Pancreas (tissue), 10 donors: ENCODE measurements around the gene ENO3. TPM values are rescaled to one million over a fixed set of nuclear protein-coding genes. Genes with fewer than 3 reads are reported as not detected.

Source experiments
- ATAC-seq, 4 donors: fragments of 200-7000 bp; cut with Tn5 transposase; one replicate each; pipeline versions ENCODE4 v1.8.0 to v1.9.1; 2020; ENCODE audit warnings: mild to moderate bottlenecking in 4 of 4, moderate library complexity in 4 of 4
- DNase-seq, 6 donors: peaks; one replicate each; pipeline ENCODE4 v3.0.0-alpha.2; 2020
- FAIRE-seq: peaks from 2 replicates; lab custom pipeline; 2012; peaks lifted over from hg19 to GRCh38; lab: Jason Lieb, UNC
- H3K27ac ChIP-seq, 4 donors: fragments of 200-600 bp; sonication (generic); 1 replicate in 3 of 4; 2 replicates in 1 of 4; pipeline versions ENCODE4 v1.5.0 to v1.8.0; 2020
- H3K27me3 ChIP-seq, 4 donors: fragments of 200-600 bp; one replicate each; pipeline ENCODE4 v1.8.0; 2021
- H3K36me3 ChIP-seq, 3 donors: fragments of 200-600 bp; sonication (generic) in 1 of 3; one replicate each; pipeline versions ENCODE4 v1.5.0 to v1.8.0; 2020 to 2021
- H3K4me1 ChIP-seq, 3 donors: fragments of 200-600 bp; one replicate each; pipeline ENCODE4 v1.8.0; 2021
- H3K4me3 ChIP-seq, 4 donors: fragments of 200-600 bp; sonication (generic) in 2 of 4; one replicate each; pipeline versions ENCODE4 v1.5.0 to v1.8.0; 2020 to 2021
- H3K9me3 ChIP-seq, 4 donors: fragments of 200-600 bp; one replicate each; pipeline ENCODE4 v1.8.0; 2021
- WGBS, 2 donors: extraction: QIAGEN DNeasy Blood & Tissue Kit; methylation state at CpG; one replicate each; pipeline ENCODE4 v1.1.7; 2013; 5-methylcytosine and 5-hydroxymethylcytosine counted together
- intact Hi-C, 3 donors: fragments of 100-400 bp; cut with DNase I; formaldehyde crosslinking; loops; one replicate each; pipeline versions ENCODE4 v1.11.1 to v1.14.2; 2022
- polyA plus RNA-seq, 2 donors: library from polyadenylated mRNA; stranded (reverse); fragments of 200-250 nt; gene quantifications; one replicate each; pipeline ENCODE4 v1.2.3, GENCODE V29; 2013
- total RNA-seq, 6 donors: library from RNA; stranded (reverse); fragmentation: NEBNext Ultra II Directional in 4 of 6; extraction: Animal tissue kit (Norgen Biotek cat#: 25700) in 4 of 6; gene quantifications; one replicate each; pipeline versions ENCODE4 v1.2.1 to v1.2.4, GENCODE V29; 2021 to 2023
- TF ChIP-seq, protein P1 (sequence below), 4 donors: fragments of 200-600 bp; sonication (generic) in 3 of 4; IDR thresholded peaks; one replicate each; pipeline versions ENCODE4 v1.5.0 to v1.8.0; 2021; ENCODE audit warnings: antibody characterized with exemption in 4 of 4
- donor health status: healthy with polysubstance abuse.
- donor health status: DM: no; HTN: no; CAD: no; lungs with moderate emphysema.
- donor health status: DM: no; HTN: no; CAD: no.
- donor health status: control.
- donor health status: control.
- donor health status: Bipolar disorder and iron deficiency.
- donor health status: DM: yes; HTN: yes; CAD: no.
- donor health status: DM: no; HTN: no; CAD: no.
- donor health status: DM: no; HTN: no; CAD: no.
- donor health status: DM: yes; HTN: yes; CAD: no.

Gene ENO3
- total and polyA plus RNA-seq, 8 donors, result 1.5 to 20.3 (median 2.6) TPM

DNA sequence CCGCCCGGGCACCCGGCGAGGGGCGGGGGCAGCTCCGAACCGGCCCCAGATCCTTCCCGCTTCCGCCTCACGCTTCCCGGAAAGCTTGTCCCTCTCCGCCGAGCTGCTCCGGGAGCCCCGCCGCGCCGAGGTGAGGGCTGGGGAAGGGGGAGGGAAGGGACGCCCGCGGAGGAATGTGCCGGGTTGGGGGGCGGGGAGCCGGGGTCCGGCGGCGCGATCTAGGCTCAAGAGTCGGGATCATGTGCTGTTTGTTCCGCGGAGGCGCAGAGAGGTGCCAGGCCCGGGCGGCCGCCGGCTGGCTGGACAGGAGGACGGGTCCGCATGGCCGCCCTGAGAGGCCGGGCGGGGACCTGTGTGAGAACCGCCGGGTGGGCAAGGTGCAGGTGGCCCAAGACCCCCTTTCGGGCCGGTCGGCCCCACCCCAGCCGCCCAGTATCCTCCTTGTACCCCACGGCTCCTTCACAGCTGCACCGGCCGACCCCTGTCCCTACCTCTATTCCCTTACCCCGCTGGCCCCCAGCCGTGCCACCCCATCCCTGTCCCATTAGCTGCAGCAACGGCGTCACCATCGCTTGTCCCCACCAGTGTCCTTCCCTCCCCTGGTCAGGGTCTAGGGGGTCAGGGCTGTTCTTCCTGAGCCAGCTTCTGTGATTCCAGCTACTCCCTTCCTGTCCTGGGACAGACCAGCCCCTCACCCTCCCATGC, 47.3 kb downstream of the ENO3 start:
- Histone ChIP-seq H3K4me1 (peaks cover 4 to 15% (median 11%) of the 10 kb centered on the region in 3 donors), H3K4me3 (peak overlapping the region; percentile 55 to 98 (median 94)), H3K9me3 (no peaks in the 10 kb centered on the region), H3K27ac (peak overlapping the region; percentile 33 to 93 (median 74)), H3K27me3 (no peaks in the 10 kb centered on the region), H3K36me3 (peaks cover 0 to 14% (median 11%) of the 10 kb centered on the region in 3 donors)
- intact Hi-C loops, result no loop called here
- 0 to 1% methylated on average over 29 to 55 of the region's 55 CpGs for WGBS, 2 donors
- ATAC-seq, result peak; percentile 2 to 10 (median 4)
- TF ChIP-seq, protein P1, sequence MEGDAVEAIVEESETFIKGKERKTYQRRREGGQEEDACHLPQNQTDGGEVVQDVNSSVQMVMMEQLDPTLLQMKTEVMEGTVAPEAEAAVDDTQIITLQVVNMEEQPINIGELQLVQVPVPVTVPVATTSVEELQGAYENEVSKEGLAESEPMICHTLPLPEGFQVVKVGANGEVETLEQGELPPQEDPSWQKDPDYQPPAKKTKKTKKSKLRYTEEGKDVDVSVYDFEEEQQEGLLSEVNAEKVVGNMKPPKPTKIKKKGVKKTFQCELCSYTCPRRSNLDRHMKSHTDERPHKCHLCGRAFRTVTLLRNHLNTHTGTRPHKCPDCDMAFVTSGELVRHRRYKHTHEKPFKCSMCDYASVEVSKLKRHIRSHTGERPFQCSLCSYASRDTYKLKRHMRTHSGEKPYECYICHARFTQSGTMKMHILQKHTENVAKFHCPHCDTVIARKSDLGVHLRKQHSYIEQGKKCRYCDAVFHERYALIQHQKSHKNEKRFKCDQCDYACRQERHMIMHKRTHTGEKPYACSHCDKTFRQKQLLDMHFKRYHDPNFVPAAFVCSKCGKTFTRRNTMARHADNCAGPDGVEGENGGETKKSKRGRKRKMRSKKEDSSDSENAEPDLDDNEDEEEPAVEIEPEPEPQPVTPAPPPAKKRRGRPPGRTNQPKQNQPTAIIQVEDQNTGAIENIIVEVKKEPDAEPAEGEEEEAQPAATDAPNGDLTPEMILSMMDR (IDR thresholded peaks at IDR 0.05), result no peak
- peak in 5 of 6 donors; percentile 37 to 87 (median 77) for DNase-seq
- FAIRE-seq, result no peak

DNA sequence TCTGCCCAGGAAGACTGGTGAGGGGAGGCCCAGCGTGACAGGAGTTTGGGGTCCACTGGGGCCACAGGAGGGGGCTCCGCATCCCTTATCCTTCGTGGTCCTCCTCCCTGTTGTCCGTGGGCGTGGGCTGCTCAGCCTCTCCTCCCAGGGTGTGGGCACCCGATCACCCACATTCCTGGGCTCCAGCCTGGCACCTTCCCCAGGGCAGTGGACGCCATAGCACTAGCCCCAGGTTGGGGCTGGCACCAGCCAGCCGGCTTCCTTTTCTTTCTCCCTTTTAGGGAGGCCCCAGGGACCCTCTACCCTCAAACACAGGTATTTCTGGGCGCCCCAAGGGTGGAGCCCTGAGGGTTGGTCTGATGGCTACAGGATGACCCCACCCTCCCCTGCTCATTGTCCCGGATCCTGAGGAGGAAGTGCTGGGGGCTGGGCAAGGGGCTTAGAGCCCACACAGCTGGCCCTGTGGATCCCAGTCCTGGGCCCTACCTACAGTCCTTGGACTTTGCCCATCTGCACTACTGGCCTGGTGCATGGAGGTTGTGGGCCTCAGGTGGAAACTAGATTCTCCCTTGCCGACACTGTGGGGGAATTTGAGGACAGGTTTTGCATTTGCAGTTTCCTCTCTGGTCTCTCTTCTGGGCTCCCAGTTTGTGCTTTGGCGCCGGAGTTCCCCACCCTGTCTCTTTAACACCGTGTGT, 48.0 kb downstream of the ENO3 start:
- H3K27ac ChIP-seq, result peak overlapping the region in 3 of 4 donors; percentile 33 to 93 (median 62)
- 4% methylated on average over 13 to 14 of the region's 14 CpGs for WGBS, 2 donors
- TF ChIP-seq, protein P1 (IDR thresholded peaks at IDR 0.05), result no peak
- FAIRE-seq (no peak), DNase-seq (peak; percentile 40 to 76 (median 58)), ATAC-seq (peak in 3 of 4 donors; percentile 19 to 51 (median 25))
- intact Hi-C loops, result no loop called here
- no peaks in the 10 kb centered on the region for H3K27me3 ChIP-seq
- H3K36me3 ChIP-seq, result peaks cover 0 to 21% (median 14%) of the 10 kb centered on the region in 3 donors
- H3K4me3 ChIP-seq, result peak overlapping the region; percentile 55 to 98 (median 94)
- H3K9me3 ChIP-seq, result no peaks in the 10 kb centered on the region
- H3K4me1 ChIP-seq, result peaks cover 4 to 15% (median 11%) of the 10 kb centered on the region in 3 donors

DNA sequence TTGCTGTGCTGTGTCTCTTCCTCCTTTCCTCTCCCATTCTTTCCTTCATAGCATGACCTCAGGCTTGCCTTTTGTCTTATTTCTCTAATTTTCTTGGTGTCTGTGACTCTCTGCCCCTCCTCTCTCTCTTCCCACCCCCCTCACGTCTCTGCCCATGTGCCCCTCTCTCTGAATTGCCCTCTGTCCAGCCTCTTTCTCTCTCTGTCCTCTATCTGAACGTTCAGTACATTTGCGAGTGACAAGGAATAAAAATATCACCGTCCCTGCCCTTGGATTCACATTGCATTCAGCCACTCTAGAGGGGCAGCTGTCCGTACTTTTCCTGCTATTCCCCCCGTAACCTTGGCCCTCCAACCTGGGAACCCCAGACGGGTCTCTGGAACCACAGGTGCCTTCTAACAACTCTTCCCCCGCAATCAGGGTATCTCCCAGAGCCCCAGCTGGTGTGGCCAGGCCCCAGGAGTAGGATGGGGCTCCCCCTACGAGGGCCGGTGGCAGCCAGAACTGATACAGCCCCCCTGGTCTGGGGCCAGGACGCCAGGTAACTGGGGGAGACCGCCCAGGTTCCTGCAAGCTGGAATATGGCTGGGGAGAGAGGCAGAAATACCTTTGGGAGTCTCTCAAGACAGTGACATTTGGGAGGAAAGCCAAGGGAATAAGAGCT, 48.6 kb downstream of the ENO3 start:
- intact Hi-C loops, result no loop called here

DNA sequence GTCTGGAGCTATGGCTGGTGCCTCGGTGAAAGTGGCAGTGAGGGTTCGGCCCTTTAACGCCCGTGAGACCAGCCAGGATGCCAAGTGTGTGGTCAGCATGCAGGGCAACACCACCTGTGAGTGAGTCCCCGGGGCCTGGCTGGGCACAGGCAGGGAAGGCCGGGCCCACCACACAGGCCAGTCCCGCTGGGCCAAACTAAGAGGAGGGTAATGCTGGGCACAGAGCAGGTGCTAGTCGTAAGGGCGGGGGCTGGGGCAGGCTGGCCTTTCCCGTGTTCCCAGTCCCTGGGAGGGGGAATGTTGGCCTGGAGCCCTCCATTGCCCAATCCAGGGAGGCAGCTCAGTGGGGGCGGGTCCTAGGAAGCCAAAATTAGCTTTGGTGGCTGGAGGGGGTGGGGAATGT, 49.3 kb downstream of the ENO3 start:
- peaks cover 4 to 35% (median 25%) of the 10 kb centered on the region in 3 donors for H3K36me3 ChIP-seq
- ATAC-seq, result no peak
- TF ChIP-seq, protein P1 (IDR thresholded peaks at IDR 0.05), result no peak
- peak in 4 of 6 donors; percentile 43 to 76 (median 56) for DNase-seq
- H3K27me3 ChIP-seq, result no peaks in the 10 kb centered on the region
- H3K4me1 ChIP-seq, result peaks cover 4 to 15% (median 11%) of the 10 kb centered on the region in 3 donors
- intact Hi-C loops, result no loop called here
- peak overlapping the region in 1 of 4 donors; percentile 98 for H3K4me3 ChIP-seq
- WGBS, 2 donors, result 49 to 69% methylated on average over 10 to 11 of the region's 11 CpGs
- no peak for FAIRE-seq
- H3K27ac ChIP-seq, result no peak overlapping the region
- no peaks in the 10 kb centered on the region for H3K9me3 ChIP-seq

More for the DNA sequence above, 48.6 kb downstream of the ENO3 start:
- H3K36me3 ChIP-seq, result peaks cover 1 to 28% (median 20%) of the 10 kb centered on the region in 3 donors
- peak overlapping the region in 2 of 4 donors; percentile 97 to 98 for H3K4me3 ChIP-seq
- 46 to 55% methylated on average over 12 of the region's 12 CpGs for WGBS, 2 donors
- no peaks in the 10 kb centered on the region for H3K9me3 ChIP-seq
- peaks cover 4 to 15% (median 11%) of the 10 kb centered on the region in 3 donors for H3K4me1 ChIP-seq
- ATAC-seq, result no peak
- no peak for FAIRE-seq
- peak overlapping the region in 1 of 4 donors; percentile 93 for H3K27ac ChIP-seq
- DNase-seq, result no peak
- no peaks in the 10 kb centered on the region for H3K27me3 ChIP-seq
- TF ChIP-seq, protein P1 (IDR thresholded peaks at IDR 0.05), result no peak
